RPMI8226 (cell line): ENCODE data around the gene SPNS1.
"Not testable (repeated sequence)": the region's sequence is repeated elsewhere in the genome, so short reads cannot be mapped to it uniquely, and the experiment has no call there.

ENCODE experiments used
- DNase-seq: peaks from one replicate; pipeline ENCODE4 v3.0.0-alpha.2; 2015

The SPNS1 gene

DNA sequence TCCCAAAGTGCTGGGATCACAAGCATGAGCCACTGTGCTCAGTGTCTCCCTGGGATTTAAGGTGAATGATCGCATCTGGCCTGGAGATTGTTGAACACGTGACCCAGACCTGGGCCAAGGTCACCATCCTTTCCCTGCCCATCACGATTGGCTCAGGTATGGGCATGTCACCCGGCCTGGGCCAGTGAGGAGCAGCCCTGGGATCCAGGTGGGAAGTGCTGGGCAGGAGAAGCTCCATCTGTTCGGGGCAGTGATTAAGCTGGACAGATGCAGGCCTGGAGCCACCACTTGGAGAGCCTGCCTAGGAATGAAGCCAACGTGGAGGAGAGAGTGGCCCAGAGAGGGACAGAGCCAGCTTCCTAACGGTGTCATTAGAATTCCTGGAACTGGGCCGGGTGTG is 17.1 kb downstream of the SPNS1 start:
- no peak for DNase-seq

DNA sequence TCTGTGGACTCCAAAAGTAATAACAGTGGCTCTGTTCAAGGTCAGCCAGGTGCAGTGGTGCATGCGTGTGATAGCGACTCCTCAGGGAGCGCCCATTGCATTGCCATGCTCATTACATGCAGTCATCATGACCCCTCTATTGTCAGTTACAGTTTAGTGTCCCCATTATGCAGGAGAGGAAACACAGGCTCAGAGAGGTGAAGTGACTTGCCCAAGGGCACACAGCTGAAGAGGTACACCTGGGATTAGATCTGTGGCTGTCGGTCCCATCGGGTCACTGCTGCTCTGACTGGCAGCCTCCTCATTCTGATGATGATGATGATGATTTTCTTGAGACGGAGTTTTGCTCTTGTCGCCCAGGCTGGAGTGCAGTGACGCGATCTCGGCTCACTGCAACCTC is 17.9 kb downstream of the SPNS1 start:
- DNase-seq: no peak

DNA sequence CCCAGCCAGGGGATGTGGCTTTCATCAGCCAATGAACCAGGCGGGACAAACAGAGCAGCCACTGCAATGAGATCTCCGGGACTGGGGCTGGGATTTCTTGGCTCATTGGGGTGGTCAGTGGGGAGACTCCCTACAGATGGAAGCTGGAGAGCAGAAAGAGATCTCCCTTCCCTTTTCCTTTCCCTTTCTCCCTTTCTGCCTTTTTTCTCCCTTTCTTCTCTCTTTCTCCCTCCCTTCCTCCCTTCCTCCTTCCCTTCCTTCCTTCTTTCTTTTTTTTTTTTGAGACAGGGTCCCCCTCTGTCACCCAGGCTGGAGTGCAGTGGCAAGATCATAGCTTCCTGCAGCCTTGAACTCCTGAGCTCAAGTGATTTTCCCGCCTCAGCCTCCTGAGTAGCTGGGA is 24.3 kb downstream of the SPNS1 start:
- DNase-seq: no peak

DNA sequence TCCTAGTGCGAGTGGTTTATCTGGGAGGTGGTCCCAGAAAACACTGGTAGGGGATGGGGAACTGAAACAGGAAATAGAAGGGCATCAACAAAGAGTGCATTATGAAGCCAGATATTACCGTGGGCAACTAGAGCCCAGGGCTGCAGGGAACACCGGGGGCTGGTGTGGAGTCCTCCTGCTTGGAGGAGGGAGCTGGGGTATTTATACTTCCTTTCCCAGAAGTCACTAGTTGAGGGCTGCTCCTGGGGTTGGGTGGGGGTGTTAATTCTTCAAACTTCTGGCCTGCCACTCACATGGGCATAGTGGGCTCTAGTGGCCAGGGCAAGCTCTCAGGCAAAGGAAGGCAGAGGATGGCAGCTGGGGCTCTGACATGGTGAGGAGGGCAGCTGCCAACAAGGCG is 25.0 kb downstream of the SPNS1 start:
- DNase-seq: no peak

DNA sequence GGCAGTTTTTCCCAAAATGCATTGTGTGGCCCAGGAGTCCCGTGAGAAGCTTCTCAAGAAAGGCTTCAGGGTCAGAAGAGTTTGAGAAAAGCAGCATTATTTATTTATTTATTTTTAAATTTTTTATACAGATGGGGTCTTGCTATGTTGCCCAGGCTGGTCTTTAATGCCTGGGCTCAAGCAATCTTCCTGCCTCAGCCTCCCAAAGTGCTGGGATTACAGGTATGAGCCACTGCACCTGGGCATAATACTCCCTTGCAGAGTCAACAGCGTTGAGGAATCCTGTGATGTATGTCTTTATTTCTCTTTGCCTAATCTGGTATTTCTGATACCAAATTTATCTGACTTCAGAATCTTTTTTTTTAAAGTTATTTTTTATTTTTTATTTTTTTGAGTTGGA is 25.4 kb downstream of the SPNS1 start:
- no peak for DNase-seq

DNA sequence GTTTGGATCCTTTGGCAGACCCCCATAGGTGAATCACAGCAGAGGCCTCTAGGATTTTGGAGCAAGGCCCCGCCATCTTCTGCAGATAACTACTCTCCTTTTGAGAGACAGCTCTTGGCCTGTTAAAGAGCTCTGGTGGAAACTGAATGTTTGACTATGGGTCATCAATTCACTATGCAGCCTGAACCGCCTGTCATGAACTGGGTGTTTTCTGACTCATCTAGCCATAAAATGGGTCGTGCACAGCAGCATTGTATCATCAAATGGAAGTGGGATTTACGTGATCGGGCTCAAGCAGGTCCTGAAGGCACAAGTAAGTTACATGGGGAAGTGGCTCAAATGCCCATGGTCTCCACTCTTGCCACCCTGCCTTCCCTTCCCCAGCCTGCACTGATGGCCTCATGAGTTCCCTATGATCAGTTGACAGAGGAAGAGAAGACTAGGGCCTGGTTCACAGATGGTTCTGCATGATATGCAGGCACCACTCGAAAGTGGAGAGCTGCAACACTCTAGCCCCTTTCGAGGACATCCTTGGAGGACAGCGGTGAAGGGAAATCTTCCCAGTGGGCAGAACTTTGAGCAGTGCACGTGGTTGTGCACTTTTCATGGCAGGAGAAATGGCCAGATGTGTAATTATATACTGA is 30.0 kb downstream of the SPNS1 start:
- not testable (repeated sequence) for DNase-seq

DNA sequence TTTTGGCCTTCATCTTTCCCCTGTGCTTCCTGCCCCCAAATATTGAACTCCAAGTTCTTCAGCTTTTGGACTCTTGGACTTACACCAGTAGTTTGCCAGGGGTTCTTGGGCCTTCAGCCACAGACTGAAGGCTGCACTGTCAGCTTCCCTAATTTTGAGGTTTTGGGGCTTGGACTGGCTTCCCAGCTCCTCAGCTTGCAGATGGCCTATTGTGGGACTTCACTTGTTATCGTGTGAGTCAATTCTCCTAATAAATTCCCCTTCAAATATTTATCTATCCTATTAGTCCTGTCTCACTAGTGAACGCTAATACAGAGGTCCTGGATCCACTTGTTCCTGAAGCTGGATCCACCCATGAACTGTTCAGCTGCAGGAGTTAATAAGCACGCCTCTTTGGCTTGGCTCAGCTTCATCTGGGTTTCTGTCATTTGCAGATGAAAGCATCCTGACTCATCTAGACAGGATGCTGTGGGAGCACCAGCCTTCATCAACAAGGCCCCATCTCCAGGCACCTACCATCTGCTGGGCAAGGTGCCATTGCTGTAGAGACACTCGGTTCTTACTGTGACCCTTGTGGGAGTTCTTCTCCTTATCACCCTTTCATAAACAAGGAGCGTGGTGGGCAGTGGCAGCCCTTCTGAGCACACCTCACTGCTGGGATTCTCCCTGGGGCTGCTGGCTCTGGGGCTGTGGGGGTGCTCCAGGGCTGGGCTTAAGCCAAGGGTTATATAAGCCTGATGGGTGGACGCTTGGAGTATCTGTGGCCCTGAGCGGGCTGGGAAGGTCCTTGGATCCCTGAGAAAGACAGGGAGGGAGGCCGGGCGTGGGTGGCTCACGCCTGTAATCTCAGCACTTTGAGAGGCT is 33.4 kb downstream of the SPNS1 start:
- peak; percentile 78 for DNase-seq

DNA sequence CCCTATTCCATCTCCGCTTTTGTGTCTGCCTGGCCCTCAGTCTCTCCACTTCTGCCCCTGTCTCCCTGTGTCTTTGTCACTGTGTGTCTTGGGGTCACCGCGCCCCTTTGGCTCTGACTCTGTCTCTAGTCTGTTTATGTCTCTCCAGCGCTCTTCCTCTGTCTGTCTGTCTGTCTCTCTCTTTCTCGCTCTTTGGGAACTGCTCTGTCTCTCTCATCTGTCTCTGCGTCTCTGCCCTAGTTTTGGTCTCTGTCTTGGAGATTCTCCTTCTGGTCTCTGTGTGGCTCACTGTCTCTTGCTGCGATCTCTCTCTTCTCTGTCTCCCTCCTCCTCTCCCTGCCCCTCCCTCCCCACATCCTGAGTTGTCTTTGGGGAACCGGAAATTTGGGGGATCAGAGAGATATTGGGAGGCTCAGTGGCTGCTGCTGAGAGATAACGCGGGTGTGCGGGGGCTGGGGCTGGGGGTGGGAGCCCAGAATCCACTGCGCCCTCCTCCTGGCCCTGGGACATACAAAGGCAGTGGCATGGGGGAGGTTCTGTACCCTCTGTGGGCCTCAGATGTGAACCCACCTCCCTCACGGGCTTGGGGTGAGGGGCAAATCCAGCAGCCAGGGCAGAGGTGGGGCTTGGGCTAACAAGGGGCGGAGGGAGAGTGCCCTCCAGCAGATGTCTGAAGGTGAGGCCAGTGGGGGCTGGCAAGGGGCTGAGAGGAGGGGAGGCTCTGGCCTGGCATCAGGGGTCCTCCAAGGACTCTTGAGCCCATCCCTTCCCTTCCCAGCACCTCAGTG is 34.7 kb downstream of the SPNS1 start:
- no peak for DNase-seq

DNA sequence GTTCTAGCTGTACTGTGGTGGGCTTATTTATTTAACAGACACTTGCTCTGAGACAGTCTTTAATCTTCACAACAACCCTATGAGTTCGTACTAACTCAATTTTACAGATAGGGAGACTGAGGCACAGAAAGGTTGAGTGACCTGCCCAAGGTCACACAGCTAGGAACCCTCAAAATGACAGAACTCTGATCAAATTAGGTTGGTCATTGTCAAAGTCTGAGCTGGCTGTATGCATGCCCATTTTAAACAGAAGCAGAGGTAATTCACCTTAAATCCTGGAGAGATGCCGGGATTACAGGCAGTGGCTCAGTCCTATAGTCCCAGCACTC is 35.2 kb downstream of the SPNS1 start:
- no peak for DNase-seq

DNA sequence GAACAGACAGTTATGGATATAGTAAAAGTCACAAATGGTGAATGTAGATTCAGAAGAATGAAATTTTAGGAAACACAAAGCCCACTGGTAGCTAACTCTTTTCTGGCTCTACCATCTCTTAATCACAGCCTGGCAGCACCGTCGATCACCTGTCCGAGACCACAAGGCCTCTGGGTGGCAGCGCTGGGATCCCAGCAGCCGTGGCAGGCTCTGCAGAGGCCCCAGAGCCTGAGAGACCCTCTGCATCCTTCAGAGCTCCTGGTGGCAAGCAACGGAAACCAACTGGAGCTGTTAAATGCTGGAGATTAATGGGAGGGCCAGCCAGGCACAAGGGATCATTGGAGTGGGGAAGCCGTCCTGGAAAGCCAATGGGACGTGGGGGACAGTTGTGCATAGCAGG is 36.5 kb downstream of the SPNS1 start:
- peak; percentile 41 for DNase-seq

DNA sequence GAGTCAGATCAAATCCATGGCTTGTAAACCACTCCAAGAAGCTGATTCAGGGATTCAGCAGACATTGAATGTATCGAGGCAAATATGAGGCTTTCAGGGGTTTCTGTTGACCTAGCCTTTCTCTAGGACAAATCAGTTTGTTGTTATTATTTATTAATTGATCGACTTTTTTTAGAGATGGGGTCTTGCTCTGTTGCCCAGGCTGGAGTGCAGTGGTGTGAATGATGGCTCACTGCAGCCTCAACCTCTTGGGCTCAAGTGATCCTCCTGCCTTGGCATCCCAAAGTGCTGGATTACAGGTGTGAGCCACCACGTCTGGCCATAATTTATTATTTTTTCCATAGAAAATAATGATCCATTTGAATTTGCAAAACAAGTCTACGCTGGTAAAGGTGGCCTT is 37.3 kb downstream of the SPNS1 start:
- DNase-seq: no peak

DNA sequence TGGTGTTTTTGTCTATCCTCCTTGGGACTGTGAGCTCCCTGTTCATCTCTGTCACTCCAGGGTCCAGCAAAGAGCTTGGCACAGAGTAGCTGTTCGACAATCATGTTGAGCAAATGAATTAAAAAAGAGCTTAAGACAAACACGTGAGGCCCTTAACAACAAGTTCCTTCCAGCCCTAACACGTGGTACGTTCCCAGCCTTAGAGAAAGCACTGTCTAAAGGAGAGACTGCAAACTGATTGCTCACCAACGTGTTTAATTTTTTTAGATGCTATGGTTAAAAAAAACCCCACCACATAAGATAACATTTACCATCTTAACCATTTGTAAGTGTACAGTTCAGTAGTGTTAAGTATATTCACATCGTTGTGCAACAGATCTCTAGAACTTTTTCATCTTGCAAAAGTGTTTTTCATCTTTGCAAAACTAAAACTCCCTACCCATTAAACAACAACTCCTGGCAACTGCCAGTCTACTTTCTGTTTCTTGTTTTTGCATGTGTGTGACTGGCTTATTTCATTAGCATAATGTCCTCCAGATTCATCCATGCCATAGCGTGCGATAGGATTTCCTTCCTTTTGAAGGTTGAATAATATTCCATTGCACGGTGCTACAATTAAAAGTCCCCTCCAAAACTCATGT is 38.5 kb downstream of the SPNS1 start:
- no peak for DNase-seq

DNA sequence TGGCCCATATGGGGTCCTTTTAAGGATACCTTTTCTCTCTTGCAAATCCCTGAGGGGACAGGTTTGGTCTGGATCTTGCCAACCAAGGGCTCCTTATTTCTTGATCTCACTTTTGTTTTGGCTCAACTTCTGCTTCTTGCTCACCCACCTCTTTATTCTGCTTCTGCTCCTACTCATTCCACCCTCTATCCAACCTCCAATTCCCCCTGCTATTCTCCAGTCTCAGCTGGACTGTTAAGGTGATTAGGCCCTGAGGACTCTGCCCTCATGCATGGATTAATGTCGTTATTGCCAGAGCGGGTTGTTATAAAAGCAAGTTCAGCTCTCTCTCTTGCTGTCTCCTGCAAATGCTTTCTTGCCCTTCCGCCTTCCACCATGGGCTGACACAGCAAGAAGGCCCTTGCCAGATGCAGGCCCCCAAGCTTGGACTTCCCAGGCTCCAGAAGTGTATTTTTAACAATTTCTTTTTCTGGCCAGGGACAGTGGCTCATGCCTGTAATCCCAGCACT is 40.0 kb downstream of the SPNS1 start:
- peak; percentile 55 for DNase-seq

DNA sequence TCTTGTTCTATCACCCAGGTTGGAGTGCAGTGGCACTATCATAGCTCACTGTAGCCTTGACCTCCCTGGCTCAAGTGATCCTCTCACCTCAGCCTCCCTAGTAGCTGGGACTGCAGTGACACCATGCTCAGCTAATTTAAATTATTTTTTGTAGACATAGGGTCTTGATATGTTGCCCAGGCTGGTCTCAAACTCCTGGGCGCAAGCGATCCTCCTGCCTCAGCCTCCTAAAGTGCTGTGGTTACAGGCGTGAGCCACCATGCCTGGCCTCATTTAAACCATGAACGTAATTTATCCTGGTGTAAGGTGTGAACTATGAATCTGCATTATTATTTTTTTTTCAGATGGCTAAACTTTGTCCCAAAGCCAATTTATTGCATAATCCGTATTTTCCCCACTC is 47.6 kb downstream of the SPNS1 start:
- no peak for DNase-seq

DNA sequence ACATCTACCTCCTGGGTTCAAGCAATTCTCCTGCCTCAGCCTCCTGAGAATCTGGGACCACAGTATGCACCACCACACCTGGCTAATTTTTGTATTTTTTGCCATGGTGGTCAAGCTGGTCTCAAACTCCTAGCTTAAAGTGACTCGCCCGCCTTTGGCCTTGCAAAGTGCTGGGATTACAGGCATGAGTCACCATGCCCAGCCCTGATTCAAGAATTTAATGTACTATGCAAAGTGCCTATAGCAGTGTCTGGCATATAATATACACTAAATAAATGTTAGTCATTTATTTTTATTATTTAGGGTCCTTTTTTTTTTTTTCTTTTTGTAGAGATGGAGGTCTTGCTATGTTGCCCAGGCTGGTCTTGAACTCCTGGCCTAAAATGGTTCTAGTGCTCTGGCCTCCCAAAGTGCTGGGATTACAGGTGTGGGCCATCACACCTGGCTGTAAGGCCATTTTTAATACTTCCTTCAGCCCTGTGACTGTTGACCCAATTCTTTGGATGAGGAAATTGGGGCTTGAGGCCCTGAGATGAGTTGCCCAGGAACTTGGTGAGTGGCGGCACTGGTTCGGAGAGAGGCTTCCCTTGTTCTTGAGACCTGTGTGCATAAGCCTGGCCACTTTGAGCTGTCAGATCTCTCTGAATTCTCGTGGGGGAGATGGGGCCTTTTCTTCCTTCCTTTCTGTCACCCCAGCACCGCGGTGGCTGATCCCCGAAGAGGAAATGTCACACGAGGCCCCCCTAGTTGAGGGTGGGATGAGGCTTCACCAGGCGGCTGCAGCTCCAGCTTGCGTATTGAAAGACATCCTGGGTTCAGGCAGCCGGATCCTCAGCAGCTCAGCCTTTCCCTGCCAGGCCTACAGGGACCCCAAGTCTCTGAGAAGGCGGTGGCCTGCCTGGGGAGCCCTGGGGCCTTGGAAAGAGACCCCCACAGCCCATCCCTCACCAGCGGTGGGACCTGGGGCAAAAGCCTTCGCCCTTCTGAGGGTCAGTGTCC is 49.0 kb downstream of the SPNS1 start:
- no peak for DNase-seq

DNA sequence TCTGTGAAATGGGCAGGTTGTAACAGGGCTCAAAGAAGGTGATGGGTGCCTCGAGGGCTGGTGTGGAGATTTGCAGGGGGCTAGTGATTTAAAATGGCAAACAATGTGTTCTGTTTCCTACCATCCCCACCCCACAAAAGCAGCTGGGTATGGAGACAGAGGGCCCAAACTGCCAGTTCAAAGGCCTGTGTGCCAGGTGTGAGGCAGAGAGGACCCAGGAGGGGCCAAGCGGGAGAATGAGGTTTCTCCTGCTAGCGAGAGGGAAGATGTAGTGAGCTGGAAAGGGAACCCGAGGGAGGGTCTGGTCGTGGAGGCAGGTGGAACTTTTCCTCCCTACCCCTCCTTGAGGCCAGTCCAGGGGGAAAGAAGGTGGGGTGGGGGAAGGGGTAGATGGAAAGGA is 49.7 kb downstream of the SPNS1 start:
- DNase-seq: no peak

DNA sequence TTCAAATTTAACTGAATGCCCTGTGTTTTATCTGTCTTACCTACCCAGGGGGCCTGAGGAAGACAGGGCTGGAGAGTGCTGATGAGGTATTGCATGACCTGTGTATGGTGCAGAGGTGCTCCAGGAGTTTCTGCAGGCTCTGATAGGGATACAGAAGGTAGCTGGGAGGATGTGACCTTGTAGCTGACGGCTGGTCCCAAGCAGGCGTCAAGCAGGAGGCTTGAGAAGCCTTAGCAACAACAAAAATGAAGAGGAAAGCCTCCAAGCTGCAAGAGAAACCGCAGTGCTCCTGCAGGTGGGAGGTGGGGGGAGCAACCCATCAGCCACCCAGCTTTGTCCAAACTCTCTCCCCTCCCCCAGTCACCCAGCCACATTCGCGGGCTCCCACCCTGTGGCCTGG is 50.6 kb downstream of the SPNS1 start:
- DNase-seq: peak; percentile 71

DNA sequence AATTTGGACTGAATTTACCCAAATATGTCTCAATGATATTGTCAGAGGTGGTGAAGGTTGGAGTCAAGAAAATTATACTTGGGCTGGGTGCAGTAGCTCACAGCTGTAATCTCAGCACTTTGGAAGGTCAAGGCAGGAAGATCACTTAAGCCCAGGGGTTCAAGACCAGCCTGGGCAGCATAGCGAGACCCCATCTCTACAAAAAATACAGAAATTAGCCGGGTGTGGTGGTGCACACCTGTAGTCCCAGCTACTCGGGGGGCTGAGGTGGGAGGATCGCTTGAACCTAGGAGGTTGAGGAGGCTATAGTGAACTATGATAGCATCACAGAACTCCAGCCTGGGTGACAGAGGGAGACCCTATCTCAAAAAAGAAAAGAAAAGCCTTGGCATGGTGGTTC is 51.2 kb downstream of the SPNS1 start:
- no peak for DNase-seq

DNA sequence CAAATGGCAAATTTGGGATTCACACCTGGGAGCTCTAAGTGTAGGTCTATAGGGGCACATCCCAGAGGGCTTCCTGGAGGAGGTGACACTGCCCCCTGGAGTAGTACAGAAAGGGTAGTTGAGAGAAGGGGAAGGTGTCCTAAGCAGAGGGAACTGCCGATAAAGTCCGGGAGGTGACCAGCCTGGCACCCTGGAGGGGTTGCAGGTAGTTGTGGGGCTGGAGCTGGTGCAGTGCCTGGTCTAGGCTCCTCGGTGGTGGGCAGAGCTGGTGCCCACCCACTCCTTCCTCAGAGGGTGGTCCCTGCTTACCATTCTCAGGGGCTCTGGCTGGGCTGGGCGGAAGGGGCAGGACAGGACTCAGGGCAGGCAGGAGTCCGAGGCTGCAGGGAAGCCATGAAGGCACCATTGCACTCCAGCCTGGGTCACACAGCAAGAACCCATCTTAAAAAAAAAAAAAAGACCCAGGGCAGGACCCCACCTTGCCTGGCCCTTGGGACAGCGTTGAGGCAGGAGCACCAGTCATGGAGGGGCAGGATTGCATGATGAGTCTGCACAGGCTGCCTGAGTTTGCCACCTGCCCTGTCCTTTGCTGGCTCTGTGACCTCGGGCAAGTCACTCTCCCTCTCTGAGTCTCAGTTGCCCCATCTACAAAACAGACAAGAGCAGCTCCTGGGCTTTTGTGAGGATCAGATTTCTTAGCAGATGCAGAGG is 54.0 kb downstream of the SPNS1 start:
- DNase-seq: no peak

DNA sequence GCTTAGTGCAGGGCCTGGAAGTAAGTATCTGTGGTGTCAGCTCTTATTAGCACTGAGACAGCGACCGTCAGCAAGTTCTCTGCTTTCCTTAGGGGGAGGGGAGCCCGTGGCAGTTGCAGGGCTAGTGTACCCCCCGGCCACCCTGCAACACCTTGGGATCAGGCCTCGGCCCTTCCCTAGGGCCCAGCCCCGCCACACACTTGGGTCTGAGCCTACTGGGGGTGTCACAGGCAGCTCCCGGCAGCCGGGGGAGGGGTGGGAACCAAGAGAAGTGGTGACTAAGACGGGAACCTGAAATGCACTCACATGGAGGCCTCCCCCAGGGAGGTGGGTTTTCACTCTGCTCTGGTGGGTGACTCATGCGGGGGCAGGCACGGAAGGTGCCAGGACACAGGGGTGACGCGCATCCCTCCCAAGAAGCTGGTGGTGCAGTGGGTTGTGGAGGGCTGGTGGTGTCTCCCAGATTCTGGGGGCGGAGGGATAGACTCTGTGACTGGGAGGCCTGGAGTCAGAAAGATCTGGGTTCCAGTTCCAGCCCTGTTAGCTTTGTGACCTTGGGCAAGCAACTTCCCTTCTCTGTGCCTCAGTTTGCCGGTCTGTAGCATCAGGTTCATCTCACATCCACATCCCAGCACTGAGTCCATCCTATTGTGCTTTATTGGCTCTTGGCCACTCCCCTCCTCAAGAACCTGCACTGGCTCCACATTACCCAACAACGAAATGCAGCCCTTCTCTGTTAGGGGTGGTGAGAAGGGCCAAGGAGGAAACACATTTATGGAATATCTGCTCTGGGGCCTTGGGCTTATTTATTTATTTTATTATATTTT is 54.8 kb downstream of the SPNS1 start:
- peak; percentile 91 for DNase-seq
